Measurements from ENCODE around the gene KLHL7. TPM values are rescaled to one million over a fixed set of nuclear protein-coding genes. Genes with fewer than 3 reads are reported as not detected.

Gene KLHL7
- polyA plus RNA-seq, 1 donor from 2014 or later, result 198 TPM

- H3K27ac ChIP-seq (ENCODE audit: low read length), result no peak overlapping the region
- no peaks in the 10 kb centered on the region for H4K20me1 ChIP-seq (ENCODE audit: insufficient read depth)
- no peak overlapping the region for H3K9ac ChIP-seq (ENCODE audit: low read length)
- no peaks in the 10 kb centered on the region for H3K9me2 ChIP-seq (ENCODE audit: insufficient read depth, low read length)
- no peak overlapping the region for H2AFZ ChIP-seq (ENCODE audit: low read depth, low read length)
- H3K36me3 ChIP-seq (ENCODE audit: insufficient read depth, low read length), result peaks cover 11% of the 10 kb centered on the region
- H3F3A ChIP-seq (ENCODE audit: insufficient read depth, low read length, poor library complexity, severe bottlenecking), result no peaks in the 10 kb centered on the region
- no peaks in the 10 kb centered on the region for H3K27me3 ChIP-seq (ENCODE audit: insufficient read depth, low read depth, low read length)
- no peak overlapping the region for H3K4me3 ChIP-seq (ENCODE audit: low read length)
- no peaks in the 10 kb centered on the region for H3K9me3 ChIP-seq (ENCODE audit: low read length)
- no peak for TF ChIP-seq POLR2AphosphoS5 (IDR thresholded peaks at IDR 0.05)
- H3K4me2 ChIP-seq (ENCODE audit: low read length), result no peak overlapping the region
- H3K79me2 ChIP-seq (replicated peaks; ENCODE audit: insufficient read depth, low read length), result no peaks in the 10 kb centered on the region
Observed at GRCh38 chr7:23175938-23176337, 70.4 kb downstream of the KLHL7 start.

- Histone ChIP-seq H3K4me2 (ENCODE audit: low read length) (peak within 1 kb of the TSS; percentile 64), H3K4me3 (ENCODE audit: low read length) (peak within 1 kb of the TSS; percentile 86), H3K36me3 (ENCODE audit: insufficient read depth, low read length) (no peaks in the 10 kb centered on the region), H3K9ac (ENCODE audit: low read length) (peak within 1 kb of the TSS; percentile 86), H2AFZ (ENCODE audit: low read depth, low read length) (peak within 1 kb of the TSS; percentile 65), H3K27ac (ENCODE audit: low read length) (peak within 1 kb of the TSS; percentile 90), H3K27me3 (ENCODE audit: insufficient read depth, low read depth, low read length) (no peaks in the 10 kb centered on the region), H4K20me1 (ENCODE audit: insufficient read depth) (no peaks in the 10 kb centered on the region), H3F3A (ENCODE audit: insufficient read depth, low read length, poor library complexity, severe bottlenecking) (peaks cover 4% of the 10 kb centered on the region), H3K79me2 (replicated peaks; ENCODE audit: insufficient read depth, low read length) (peaks cover 35% of the 10 kb centered on the region), H3K9me3 (ENCODE audit: low read length) (no peaks in the 10 kb centered on the region), H3K9me2 (ENCODE audit: insufficient read depth, low read length) (no peaks in the 10 kb centered on the region)
- TF ChIP-seq REST (IDR thresholded peaks at IDR 0.05; ENCODE audit: borderline replicate concordance) (peak; percentile 93), MXI1 (conservative IDR thresholded peaks at IDR 0.05; ENCODE audit: poor library complexity, severe bottlenecking) (peak; percentile 97), CTCF (IDR thresholded peaks at IDR 0.05; ENCODE audit: poor library complexity, severe bottlenecking) (no peak), POLR2AphosphoS5 (IDR thresholded peaks at IDR 0.05) (peak; percentile 95), TAF1 (IDR thresholded peaks at IDR 0.05; ENCODE audit: low read depth) (peak; percentile 89), SMC3 (conservative IDR thresholded peaks at IDR 0.05; ENCODE audit: poor library complexity) (peak; percentile 27), EP300 (conservative IDR thresholded peaks at IDR 0.05; ENCODE audit: poor library complexity, severe bottlenecking) (peak; percentile 74), EZH2 (IDR thresholded peaks at IDR 0.05; ENCODE audit: borderline replicate concordance, insufficient read depth, low read length, poor library complexity, severe bottlenecking) (no peak)
Observed at GRCh38 chr7:23181684-23182553, 76.3 kb downstream of the KLHL7 start, which contains the start of gene NUP42. Gene NUP42, plus strand, starts transcription at chr7:23182048. Its CDS starts 38 bp downstream, at chr7:23182086.

Data from neural cell (in vitro differentiated cells).